Measurements from ENCODE around the gene SH3BGRL3. TPM values are rescaled to one million over a fixed set of nuclear protein-coding genes. Genes with fewer than 3 reads are reported as not detected.

The SH3BGRL3 gene
- total and polyA plus RNA-seq, 2 experiments from 2014 or later = 30.9 to 370 TPM

GRCh38 chr1:26291939-26292338, 12.1 kb downstream of the SH3BGRL3 start:
- H3K79me2 ChIP-seq (replicated peaks; ENCODE audit: insufficient read depth) = no peaks in the 10 kb centered on the region
- no peaks in the 10 kb centered on the region for H3K9me2 ChIP-seq (ENCODE audit: insufficient read depth)
- H3K36me3 ChIP-seq (ENCODE audit: insufficient read depth) = no peaks in the 10 kb centered on the region
- no peak overlapping the region for H2AFZ ChIP-seq
- H3K9me3 Mint-ChIP-seq = no peaks in the 10 kb centered on the region
- no peak overlapping the region; the same call in 2 of the 3 replicates for H3K4me3 Mint-ChIP-seq
- peaks cover 3% of the 10 kb centered on the region for H3K27me3 Mint-ChIP-seq (ENCODE audit: insufficient read depth, low read depth, poor library complexity)
- no peak overlapping the region for H3K27ac ChIP-seq (ENCODE audit: low read depth)
- H3K27ac Mint-ChIP-seq = no peak overlapping the region
- no peaks in the 10 kb centered on the region for H3K27me3 ChIP-seq (ENCODE audit: insufficient read depth)
- no peaks in the 10 kb centered on the region for H3F3A ChIP-seq (replicated peaks; ENCODE audit: low read depth)
- H3K4me2 ChIP-seq = no peak overlapping the region
- H3K36me3 Mint-ChIP-seq (ENCODE audit: low read depth) = no peaks in the 10 kb centered on the region; the same call in 2 of the 3 replicates
- DNase-seq (ENCODE audit: low spot score) (no peak), ATAC-seq (no peak)
- H3K4me1 ChIP-seq (ENCODE audit: insufficient read depth) = peaks cover 4% of the 10 kb centered on the region; the same call in 1 of the 2 replicates
- TF ChIP-seq STAT1 (IDR thresholded peaks at IDR 0.05; ENCODE audit: unreplicated experiment) (no peak), ZNF462 (CRISPR knock-in tag; IDR thresholded peaks at IDR 0.05) (no peak), EZH2phosphoT487 (IDR thresholded peaks at IDR 0.05; ENCODE audit: unreplicated experiment) (no peak), POLR2AphosphoS5 (IDR thresholded peaks at IDR 0.05; ENCODE audit: low read depth) (no peak), NANOG (IDR thresholded peaks at IDR 0.05; ENCODE audit: borderline replicate concordance) (no peak), EZH2 (IDR thresholded peaks at IDR 0.05; ENCODE audit: low read depth, unreplicated experiment) (no peak), ZNF331 (CRISPR knock-in tag; IDR thresholded peaks at IDR 0.05; ENCODE audit: low read depth) (no peak), REST (IDR thresholded peaks at IDR 0.05; ENCODE audit: unreplicated experiment) (no peak), ZNF114 (CRISPR knock-in tag; IDR thresholded peaks at IDR 0.05) (no peak), ETS1 (IDR thresholded peaks at IDR 0.05) (no peak), CTCF (conservative IDR thresholded peaks at IDR 0.05; ENCODE audit: low read depth in 2 of 2) (no peak), JUNB (IDR thresholded peaks at IDR 0.05; ENCODE audit: unreplicated experiment) (no peak)
- H4K20me1 ChIP-seq (replicated peaks; ENCODE audit: insufficient read depth) = no peaks in the 10 kb centered on the region
- H3K4me3 ChIP-seq = no peak overlapping the region
- peaks cover 26% of the 10 kb centered on the region for H3K4me1 Mint-ChIP-seq

All from GM23338 (cell line).